HG02759 (cell line): ENCODE results near the gene MRPS21.
"Not testable (repeated sequence)": the region's sequence is repeated elsewhere in the genome, so short reads cannot be mapped to it uniquely, and the experiment has no call there.

Experiments
- ATAC-seq: cut with Tn5 transposase; IDR thresholded peaks from one replicate; pipeline ENCODE4 v1.9.1; 2021; ENCODE audit warnings: mild to moderate bottlenecking, moderate library complexity; ENCODE audit not compliant: unreplicated experiment

The MRPS21 gene

GRCh38 chr1:150281221-150281757 lies 12.4 kb upstream of the MRPS21 start:
- ATAC-seq = no peak

DNA sequence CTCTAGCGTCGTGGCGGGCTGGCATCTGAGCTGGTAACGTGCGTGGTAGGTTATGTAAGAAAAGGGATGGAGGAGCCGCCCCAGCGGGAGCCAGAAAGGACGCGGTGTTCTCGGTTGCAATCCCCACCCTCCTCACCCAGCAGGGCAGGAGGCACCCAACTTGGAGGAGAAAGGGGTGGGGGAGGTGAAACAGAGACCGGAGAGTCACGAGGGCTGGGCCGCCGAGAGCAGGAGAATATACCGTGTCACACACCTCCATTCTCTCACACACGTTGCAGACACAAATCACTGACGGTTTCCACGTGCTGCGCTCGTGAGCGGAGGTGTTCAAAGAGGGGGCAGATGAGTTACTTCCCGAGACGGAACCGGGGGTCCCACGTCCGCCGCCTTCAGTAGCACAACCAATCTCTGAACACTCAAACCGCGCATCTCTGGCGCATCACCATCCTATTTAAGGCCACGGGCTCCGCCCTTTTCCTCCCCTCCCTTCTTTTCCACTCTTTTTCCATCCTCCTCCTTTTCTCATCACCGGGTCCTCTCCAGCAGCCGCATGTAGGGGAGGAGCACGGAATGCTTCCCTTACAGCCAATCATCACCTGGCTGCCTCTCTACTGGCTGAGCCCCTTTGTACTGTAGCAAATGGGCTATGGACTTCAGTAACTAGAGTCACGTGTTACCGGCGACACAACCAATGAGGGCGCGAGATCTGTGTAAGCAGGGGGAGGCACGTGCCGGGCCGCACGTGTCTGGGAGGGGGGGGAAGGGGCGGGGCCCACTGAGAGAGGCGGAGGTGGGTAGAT lies 11.7 kb upstream of the MRPS21 start, which contains the start of gene CIART:
Gene CIART (plus strand): TSS at position 797 of the 800 bp plus-strand sequence. CDS start 714 bp downstream, outside the sequence.
- peak; percentile 79 for ATAC-seq

GRCh38 chr1:150282558-150282958 lies 11.1 kb upstream of the MRPS21 start:
- peak; percentile 6 for ATAC-seq

DNA sequence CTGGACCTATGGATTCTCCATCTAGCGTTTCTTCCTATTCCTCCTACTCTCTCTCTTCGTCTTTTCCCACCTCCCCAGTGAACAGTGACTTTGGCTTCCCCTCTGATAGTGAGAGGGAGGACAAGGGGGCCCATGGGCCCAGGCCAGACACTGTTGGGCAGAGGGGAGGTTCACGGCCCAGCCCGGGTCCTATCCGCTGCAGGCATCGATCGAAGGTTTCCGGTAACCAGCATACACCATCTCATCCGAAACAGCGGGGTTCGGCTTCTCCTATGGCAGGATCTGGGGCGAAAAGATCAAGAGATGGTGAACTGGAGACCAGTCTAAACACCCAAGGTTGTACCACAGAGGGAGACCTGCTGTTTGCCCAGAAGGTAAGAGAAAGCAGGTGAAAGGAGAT lies 10.4 kb upstream of the MRPS21 start:
- ATAC-seq = no peak

- no peak for ATAC-seq
Observed at GRCh38 chr1:150288382-150288781, 5.3 kb upstream of the MRPS21 start.

- no peak for ATAC-seq
Observed at GRCh38 chr1:150288822-150289221, 4.8 kb upstream of the MRPS21 start.

- no peak for ATAC-seq
Observed at GRCh38 chr1:150295476-150295875, 1.8 kb downstream of the MRPS21 start.

DNA sequence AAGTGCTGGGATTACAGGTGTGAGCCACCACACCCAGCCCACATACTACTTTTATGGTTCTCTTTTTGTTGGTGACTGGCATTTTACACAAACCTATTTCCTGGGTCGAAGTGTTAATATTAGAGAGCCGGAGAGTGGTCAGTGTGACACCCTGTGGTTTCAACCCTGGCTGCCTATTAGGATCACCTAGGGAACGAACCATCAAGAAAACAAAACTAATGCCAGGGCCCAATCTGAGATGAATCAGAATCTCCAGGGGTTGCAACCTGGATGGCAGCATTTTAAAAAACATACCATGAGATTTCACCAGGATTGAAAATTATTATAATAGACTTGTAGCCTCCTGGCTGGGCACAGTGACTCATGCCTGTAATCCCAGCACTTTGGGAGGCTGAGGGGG lies 6.1 kb downstream of the MRPS21 start:
- ATAC-seq = no peak

DNA sequence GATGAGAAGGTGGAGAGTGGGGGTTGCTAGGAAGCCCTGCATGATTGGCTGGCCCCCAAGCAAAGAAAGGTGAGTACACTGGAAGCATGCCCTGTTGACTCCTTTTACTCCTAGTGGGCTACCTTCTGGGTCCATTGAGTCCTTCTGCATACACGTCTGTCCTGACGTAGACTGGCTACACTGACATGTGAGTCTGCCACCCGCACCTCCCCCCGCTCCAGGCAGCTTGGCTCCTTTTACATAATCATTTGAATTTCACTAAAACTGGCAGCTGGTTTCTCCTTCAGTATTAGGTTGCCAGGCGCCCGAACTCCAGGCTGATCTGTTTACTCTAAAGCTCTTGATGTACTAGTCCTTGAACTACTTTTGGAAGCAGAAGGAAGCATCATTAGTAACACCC lies 8.7 kb downstream of the MRPS21 start:
- no peak for ATAC-seq

- ATAC-seq = no peak
Observed at GRCh38 chr1:150302902-150303301, 9.2 kb downstream of the MRPS21 start.

- ATAC-seq = not testable (repeated sequence)
Observed at GRCh38 chr1:150308585-150308984, 14.9 kb downstream of the MRPS21 start.

DNA sequence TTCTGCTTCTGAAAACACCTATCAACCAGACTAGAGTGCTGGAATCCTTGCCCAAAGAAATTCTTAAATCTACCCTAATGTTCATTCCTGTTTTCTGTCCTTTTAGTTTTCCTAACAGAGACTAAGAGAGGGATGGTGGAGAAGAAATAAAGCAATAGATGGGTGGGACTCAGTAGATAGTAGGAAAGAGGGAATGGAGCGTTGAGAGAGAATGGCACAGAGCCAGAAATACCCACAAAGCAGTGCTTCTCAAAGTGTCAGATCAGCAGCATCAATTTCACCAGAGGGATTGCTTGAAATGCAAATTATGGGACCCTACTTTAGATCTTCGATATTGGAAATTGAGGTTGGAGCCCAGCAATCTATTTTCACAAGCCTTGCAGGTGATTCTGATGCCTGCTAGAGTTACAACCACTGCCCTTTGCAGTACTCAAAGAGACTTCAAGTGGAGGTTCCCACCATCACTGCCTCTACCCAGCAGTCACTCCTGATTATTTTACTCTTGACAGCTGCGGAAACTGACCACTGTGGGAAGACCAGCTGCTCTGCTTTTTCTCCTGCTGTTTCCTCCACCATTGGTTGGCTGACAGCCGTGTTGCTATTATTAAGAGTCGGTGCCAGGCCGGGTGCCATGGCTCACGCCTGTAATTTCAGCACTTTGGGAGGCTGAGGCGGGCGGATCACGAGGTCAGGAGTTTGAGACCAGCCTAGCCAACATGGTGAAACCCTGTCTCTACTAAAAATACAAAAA lies 16.3 kb downstream of the MRPS21 start:
- ATAC-seq = no peak

GRCh38 chr1:150311762-150312161 lies 18.1 kb downstream of the MRPS21 start:
- no peak for ATAC-seq

DNA sequence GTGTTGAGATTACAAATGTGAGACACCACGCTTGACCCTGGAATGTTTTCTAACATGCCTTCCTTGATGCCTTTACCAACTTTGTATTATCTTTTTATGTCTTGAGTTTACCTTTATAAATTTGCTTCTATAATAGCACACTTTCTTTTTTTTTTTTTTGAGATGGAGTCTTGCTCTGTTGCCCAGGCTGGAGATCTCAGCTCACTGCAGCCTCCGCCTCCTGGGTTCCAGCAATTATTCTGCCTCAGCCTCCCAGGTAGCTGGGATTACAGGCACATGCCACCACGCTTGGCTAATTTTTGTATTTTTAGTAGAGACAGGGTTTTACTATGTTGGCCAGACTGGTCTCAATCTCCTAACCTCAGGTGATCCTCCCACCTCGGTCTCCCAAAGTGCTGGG lies 21.0 kb downstream of the MRPS21 start:
- ATAC-seq = not testable (repeated sequence)

- no peak for ATAC-seq
Observed at GRCh38 chr1:150320667-150320978, 27.0 kb downstream of the MRPS21 start.

DNA sequence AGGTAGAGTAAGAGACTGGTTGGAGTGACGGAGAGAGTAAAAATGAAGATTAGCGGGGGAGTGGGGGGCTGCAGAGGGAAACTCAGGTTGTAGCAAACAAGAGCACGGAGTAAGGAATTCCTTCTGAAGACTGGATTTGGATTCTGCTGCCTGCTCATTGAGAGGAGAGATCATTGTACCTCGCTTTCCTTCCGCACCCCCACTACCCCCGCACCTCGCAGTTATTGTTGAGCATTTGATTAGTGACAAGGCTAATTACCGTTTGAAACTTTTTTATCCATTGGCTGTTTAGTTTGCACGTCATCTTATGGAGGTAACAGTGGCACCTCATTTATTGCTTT lies 28.1 kb downstream of the MRPS21 start:
- no peak for ATAC-seq

DNA sequence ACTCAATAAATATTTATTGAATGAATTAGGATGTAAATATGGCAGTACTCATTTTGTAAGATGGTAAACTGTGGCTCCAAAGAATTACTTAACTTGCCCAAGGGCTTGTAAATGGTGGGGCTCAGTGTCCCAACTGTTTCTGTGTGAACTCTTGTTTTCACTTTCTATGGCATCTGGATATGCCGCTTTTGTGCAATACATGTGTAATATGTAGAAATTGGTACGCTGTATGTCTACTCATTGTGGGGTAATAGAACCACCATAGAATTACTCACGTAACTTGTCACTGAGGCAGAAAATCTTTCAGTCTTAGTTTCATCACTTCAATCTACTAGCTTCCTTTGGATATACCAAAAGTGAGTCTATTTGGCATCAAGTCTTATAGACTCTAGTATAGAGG lies 28.6 kb downstream of the MRPS21 start:
- no peak for ATAC-seq

DNA sequence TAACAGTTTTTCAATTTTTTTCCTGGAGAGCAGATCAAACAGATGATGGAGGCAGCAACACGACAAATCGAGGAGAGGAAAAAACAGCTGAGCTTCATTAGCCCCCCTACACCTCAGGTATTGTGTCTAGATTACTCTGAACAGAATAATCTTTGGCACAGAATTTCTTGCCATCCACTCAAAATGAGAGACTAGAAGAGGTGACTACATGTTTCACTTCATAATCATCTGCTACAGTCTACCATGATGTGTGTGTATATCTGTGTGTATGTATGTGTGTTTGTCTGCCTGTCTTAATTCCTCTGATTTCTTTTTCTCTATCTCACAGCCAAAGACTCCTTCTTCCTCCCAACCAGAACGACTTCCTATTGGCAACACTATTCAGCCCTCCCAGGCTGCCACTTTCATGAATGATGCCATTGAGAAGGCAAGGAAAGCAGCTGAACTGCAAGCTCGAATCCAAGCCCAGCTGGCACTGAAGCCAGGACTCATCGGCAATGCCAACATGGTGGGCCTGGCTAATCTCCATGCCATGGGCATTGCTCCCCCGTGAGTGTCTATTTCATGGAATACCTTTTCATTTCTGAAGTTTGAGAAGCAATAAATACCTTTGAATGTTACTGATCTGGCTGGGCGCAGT lies 39.1 kb downstream of the MRPS21 start:
- no peak for ATAC-seq

DNA sequence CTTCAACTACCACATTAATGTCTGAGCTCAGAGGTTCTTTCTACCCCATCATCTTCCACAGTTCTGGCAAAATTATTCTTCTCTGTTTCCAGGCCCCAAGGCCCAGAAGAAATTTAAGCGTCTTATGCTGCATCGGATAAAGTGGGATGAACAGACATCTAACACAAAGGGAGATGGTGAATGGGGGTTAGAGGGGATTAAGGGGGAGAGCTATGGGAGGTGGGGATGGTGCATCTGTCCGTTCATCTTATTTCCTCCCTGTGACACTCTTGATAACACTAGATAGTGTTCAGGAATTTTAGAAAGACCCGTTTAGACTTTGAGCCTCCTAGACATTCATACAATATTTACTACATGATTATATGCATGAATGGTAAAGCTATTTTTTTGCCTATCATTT lies 52.7 kb downstream of the MRPS21 start:
- no peak for ATAC-seq

DNA sequence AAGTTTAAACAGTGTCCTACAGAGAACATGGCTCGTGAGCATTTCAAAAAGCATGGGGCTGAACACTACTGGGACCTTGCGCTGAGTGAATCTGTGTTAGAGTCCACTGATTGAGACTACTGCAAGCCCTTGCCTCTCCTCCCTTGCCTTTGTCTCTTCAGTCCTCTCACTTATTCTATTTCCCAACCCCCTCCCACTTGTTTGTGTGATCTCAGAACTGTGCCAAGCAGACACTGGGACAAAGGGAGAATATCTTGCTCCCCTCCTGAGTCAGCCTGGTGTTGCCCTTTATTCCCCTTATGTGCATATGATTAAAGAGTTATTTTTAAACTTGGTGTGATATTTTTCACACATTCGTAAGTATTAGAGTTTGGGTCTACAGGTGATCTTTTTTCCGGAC lies 59.2 kb downstream of the MRPS21 start:
- no peak for ATAC-seq
